GM19193 (cell line): ENCODE data around the gene ZBTB20.

ENCODE experiments used
- POLR2A ChIP-seq: IDR thresholded peaks from 4 replicates; pipeline ENCODE4 v1.6.1; 2011; ENCODE audit not compliant: insufficient read depth, insufficient read length; ENCODE audit errors: extremely low read depth

The ZBTB20 gene

GRCh38 chr3:115146418-115147328, at the start of gene ZBTB20:
Gene ZBTB20 (minus strand): TSS chr3:115147288.
- TF ChIP-seq POLR2A: peak; percentile 60

- no peak for TF ChIP-seq POLR2A
Observed at GRCh38 chr3:115194476-115194875, 47.4 kb upstream of the ZBTB20 start.

GRCh38 chr3:115190747-115191146, 43.7 kb upstream of the ZBTB20 start:
- no peak for TF ChIP-seq POLR2A

- TF ChIP-seq POLR2A: peak; percentile 30
Observed at GRCh38 chr3:115187149-115187757, 40.2 kb upstream of the ZBTB20 start.

GRCh38 chr3:115186351-115187148, 39.5 kb upstream of the ZBTB20 start:
- no peak for TF ChIP-seq POLR2A

- TF ChIP-seq POLR2A: no peak
Observed at GRCh38 chr3:115169808-115170207, 22.7 kb upstream of the ZBTB20 start.

- TF ChIP-seq POLR2A: no peak
Observed at GRCh38 chr3:115165701-115166100, 18.6 kb upstream of the ZBTB20 start.

GRCh38 chr3:115165266-115165665, 18.2 kb upstream of the ZBTB20 start:
- TF ChIP-seq POLR2A: no peak

- no peak for TF ChIP-seq POLR2A
Observed at GRCh38 chr3:115164374-115165221, 17.5 kb upstream of the ZBTB20 start.

GRCh38 chr3:115162759-115163158, 15.7 kb upstream of the ZBTB20 start:
- TF ChIP-seq POLR2A: no peak

GRCh38 chr3:115161866-115162265, 14.8 kb upstream of the ZBTB20 start:
- TF ChIP-seq POLR2A: no peak

GRCh38 chr3:115161168-115161834, 14.2 kb upstream of the ZBTB20 start:
- TF ChIP-seq POLR2A: no peak

GRCh38 chr3:115160295-115160694, 13.2 kb upstream of the ZBTB20 start:
- TF ChIP-seq POLR2A: no peak
